Renal pelvis (tissue), 4 donors: Measurements from ENCODE around the gene PRKG2. TPM values are rescaled to one million over a fixed set of nuclear protein-coding genes. Genes with fewer than 3 reads are reported as not detected.

Experiments
- DNase-seq: peaks from one replicate; pipeline ENCODE4 v3.0.0-alpha.2; 2013
- polyA plus RNA-seq, 3 donors: library from polyadenylated mRNA; unstranded; fragments of 120-200 nt; gene quantifications; one replicate each; pipeline ENCODE4 v1.2.1, GENCODE V29; 2013; ENCODE audit not compliant: insufficient read length in 3 of 3

PRKG2 gene
- polyA plus RNA-seq, 3 donors = 1.6 to 2.2 (median 1.7) TPM

GRCh38 chr4:81218206-81218605 lies 3.2 kb upstream of the PRKG2 start:
- no peak for DNase-seq

- no peak for DNase-seq
These were observed 2.8 kb upstream of the PRKG2 start for GRCh38 chr4:81217779-81218178.

- no peak for DNase-seq
These were observed 909 bp upstream of the PRKG2 start for GRCh38 chr4:81215931-81216330.

DNA sequence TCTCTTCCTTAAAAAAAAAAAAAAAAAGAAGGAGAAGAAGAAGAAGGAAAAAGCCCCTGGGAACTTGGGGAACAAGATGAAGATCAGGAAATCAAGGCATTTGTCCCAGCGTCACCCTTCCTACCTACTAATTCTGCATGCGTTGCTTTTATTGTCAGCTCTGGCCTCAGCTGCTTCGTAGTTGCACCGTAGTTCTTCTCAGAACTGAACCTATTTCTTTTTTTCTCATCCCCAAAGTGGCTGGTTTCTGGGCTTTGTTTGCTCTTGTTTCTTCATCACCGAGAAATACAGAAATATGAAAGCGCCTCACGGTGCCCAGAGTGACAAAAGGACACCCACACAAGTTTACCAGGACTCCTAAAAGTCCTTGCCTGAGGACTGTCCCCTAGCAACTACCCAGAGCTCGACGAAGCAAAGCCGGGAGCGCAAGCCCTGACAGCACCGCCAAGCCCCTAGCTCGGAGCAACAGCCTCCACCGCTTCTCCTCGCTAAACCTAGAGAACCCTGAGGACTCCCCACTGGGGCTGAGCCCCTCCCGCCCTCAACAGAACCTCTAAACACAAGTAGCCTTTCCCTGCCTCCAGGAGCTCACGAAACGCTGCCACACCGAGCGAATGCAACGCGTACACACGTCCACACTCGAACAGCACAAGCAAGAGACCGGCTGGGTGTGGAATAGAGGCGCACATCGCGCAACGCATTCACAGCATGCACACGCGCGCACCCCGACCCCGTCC lies 710 bp downstream of the PRKG2 start:
- no peak for DNase-seq

DNA sequence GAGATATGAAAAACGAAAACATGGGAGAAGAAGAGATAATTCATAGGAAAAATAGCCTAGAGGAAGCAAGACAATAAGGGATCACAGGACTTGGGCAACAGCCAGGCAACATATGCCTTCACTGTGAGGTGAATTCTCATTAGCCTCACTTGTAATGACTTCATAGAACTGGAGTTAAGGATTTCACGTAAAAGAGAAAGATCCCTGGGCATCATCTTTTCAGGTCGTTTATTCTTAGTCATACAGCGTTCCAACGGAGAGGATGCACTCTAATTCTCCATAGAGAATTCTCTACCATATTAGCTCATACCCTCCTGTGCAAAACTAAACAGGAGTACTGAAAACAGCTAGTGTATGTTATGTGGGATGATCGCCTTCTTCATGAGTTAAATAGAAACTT lies 1.4 kb downstream of the PRKG2 start:
- no peak for DNase-seq

- no peak for DNase-seq
These were observed 3.1 kb downstream of the PRKG2 start for GRCh38 chr4:81211956-81212355.

- no peak for DNase-seq
These were observed 7.2 kb downstream of the PRKG2 start for GRCh38 chr4:81207828-81208227.

DNA sequence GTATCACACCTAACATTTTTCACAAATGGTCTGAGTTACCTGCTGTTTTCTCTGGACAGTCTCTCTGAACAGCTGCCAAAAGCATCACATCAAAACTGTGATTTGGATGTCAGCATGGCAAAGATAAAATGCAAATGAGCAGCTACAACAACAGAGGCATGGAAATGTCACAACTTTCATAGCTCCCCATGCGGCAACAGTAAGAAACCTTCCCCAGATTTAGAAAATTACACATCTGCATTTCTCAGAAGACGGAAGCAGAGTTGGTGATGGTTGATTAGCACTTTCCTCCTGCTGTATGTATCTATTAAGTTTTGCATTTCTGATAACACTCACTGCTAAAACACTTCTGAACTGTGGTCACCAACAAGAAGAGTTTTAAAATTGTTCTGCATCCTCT lies 9.7 kb downstream of the PRKG2 start:
- no peak for DNase-seq

DNA sequence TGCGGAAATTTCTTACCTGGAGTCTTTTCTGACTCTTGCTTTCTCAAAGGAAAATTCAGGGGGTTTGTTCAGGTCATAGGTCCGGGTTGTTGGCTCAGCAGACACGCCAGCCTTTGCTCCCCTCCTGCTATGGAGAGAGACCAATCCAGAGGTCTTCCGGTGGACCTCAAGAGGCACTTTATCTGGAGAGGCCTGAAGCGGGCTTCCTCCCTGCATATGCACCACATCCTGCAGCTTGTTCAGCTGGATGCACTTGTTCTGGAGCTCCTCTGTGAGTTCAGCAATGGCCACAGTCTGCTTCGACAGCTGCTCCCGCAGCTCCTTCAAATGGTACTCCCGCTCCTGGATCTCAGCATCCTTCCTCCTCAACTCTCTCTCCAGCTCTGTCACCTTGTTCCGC lies 10.5 kb downstream of the PRKG2 start:
- DNase-seq = no peak

- DNase-seq = no peak
These were observed 15.2 kb downstream of the PRKG2 start for GRCh38 chr4:81199831-81200230.

GRCh38 chr4:81198609-81199008 lies 16.4 kb downstream of the PRKG2 start:
- DNase-seq = no peak

GRCh38 chr4:81197864-81198524 lies 17.0 kb downstream of the PRKG2 start:
- DNase-seq = no peak

DNA sequence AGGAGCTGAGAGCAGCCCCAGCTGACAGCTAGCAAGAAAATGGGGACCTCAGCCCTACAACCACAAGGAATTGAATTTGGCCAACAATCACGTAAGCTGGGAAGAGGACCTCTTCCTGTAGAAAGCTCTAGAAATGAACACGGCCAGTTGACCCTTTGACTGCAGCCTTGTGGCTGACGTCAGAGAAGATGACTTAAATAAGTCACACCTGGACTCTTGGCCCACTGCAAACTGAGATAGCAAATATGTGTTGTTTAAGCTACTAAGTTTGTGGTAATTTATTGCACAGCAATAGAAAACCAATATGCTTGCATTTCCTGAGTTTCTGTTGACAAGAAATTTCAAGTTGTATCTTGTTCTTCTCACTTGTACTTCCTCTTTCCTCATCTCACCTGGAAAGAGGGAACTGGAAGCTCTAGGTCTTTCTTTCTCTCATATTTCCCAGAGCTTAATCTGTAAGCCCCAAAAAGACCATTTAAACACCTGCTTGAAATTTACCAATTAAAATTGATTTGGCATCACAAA lies 18.8 kb downstream of the PRKG2 start:
- DNase-seq = no peak

- DNase-seq = no peak
These were observed 19.5 kb downstream of the PRKG2 start for GRCh38 chr4:81195475-81195874.

- DNase-seq = no peak
These were observed 20.7 kb downstream of the PRKG2 start for GRCh38 chr4:81194286-81194685.

- DNase-seq = no peak
These were observed 34.1 kb downstream of the PRKG2 start for GRCh38 chr4:81180916-81181315.

- no peak for DNase-seq
These were observed 35.7 kb downstream of the PRKG2 start for GRCh38 chr4:81179326-81179725.

GRCh38 chr4:81173213-81173612 lies 41.8 kb downstream of the PRKG2 start:
- no peak for DNase-seq

DNA sequence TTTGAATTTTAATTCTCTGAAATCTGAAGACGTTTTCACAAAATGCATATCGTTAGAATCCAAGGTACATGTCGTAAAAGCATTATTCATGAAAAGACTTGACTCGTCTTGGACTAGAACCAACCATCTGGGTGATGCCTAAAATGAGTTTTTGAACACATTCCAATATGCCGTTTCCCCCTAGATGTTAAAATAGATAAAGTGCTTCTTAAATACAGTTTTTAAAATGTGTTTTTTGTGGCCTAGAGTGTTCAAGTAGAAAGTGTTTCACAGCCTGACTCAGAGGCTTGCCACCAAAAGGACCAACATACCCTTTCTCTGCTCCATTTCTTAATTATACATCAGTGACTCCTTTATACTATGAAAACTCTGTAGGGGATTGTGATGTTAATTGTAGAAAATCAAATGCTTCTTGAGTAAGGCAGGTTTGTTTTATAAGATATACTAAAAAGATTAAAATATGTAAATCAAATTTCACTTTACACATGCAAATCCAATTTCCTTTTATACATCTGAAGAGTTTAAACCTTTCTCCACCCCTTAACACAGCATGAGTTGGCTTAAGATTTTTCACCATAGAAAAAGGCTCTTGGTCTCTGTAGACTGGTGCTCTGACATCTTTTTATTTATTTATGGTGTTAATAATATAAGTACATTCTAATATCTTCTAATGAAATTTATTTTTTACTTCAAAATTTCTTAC lies 48.4 kb downstream of the PRKG2 start:
- no peak for DNase-seq

DNA sequence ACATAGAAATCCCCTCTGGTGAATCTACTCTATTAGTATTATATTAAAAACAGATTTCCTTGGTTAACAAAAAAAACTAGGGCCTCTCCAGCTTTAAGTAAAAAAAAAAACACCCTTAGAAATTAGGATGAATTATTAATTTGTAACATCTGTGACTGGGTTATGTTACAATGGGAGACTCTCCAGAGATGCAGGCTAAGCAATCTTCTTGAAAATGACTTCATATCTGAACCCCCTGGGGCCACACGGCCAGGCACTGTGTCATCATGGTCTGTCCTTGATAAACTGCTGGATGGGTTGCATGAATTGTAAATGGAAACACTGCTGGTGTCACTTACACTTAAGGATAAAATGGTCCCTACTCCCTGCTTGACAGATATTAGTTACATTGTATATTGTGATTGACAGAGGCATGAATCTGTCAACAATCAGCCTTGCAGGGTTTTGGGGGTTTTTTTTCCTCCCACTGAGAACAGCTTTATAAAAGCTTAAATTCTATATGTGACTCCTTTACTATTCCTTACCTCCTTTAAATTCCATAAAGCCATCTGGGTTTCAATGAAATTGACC lies 49.1 kb downstream of the PRKG2 start:
- no peak for DNase-seq

GRCh38 chr4:81164623-81165416 lies 50.2 kb downstream of the PRKG2 start:
- DNase-seq = no peak

- DNase-seq = no peak
These were observed 50.9 kb downstream of the PRKG2 start for GRCh38 chr4:81164126-81164525.
